Tibial nerve (tissue), 3 donors: ENCODE data around the gene XYLT1.

ENCODE experiments used
- CTCF ChIP-seq, 5 experiments: fragments of 200-600 bp in 3 of 5; fragments of 450-650 bp in 2 of 5; sonication (generic) in 3 of 5; IDR thresholded peaks; one replicate each; pipeline ENCODE4 v1.5.1; 2016 to 2019; ENCODE audit warnings: antibody characterized with exemption in 5 of 5, mild to moderate bottlenecking in 3 of 5, moderate library complexity in 2 of 5
- POLR2A ChIP-seq, 2 donors: fragments of 450-650 bp; IDR thresholded peaks; one replicate each; pipeline ENCODE4 v1.6.1; 2017; ENCODE audit warnings: antibody characterized with exemption in 2 of 2, mild to moderate bottlenecking in 2 of 2, moderate library complexity in 2 of 2

DNA sequence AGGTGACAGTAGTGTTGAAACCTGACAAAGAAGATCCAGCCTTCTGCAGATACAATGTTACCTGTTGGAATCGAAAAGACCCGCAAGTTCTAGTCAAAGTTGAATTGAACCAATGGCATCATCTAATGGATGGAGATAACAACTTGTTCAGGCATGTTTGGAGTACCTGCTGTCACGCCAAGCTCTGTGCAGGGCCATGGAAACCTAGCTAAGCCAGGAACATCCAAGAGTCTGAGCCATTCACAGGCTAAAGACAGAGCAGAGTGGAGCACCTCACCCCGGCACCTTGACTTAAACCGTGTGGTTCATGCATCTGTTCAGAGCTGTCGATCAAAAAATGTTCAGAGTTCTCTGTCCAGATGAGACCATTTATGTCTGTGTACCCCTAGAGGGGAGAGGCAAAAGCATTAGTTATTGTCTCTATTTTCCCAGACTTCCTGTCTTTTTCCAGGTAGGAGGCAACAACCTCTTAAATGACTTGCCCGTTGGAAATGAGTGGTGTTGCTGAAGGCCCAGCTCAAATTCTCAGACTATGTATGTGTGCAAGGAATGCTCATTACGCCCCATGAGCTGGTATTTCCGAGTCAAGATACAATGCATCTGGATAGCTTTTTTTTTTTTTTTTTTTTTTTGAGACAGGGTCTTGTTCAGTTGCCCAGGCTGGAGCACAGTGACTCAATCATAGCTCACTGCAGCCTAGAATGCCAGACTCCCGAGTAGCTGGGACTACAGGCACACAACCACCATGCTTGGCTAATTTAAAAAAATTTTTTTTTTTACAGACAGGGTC lies 44.9 kb upstream of the XYLT1 start:
- TF ChIP-seq CTCF (IDR thresholded peaks at IDR 0.05) (no peak), POLR2A (IDR thresholded peaks at IDR 0.05) (no peak)
